CD8-positive, alpha-beta memory T cell (primary cell): ENCODE data around the gene CCDC85C. TPM values are rescaled to one million over a fixed set of nuclear protein-coding genes. Genes with fewer than 3 reads are reported as not detected.

Source experiments
- CTCF ChIA-PET: fragments of 350-600 bp; sonication (Branson Sonifier 250); formaldehyde crosslinking; loops from one replicate; lab custom pipeline; 2021; ENCODE audit warnings: antibody characterized with exemption; lab: Charles Lee
- POLR2A ChIA-PET: fragments of 350-600 bp; sonication (Branson Sonifier 250); formaldehyde crosslinking; loops from one replicate; lab custom pipeline; 2021; ENCODE audit warnings: antibody characterized with exemption; lab: Charles Lee
- DNase-seq, 5 donors: peaks; one replicate each; pipeline versions ENCODE4 v3.0.0 to v3.0.0-alpha.2; 2020 to 2022; ENCODE audit warnings: mixed read lengths in 1 of 5
- H3K27ac ChIP-seq: one replicate; pipeline ENCODE4 v1.7.0; 2013; ENCODE audit warnings: low read depth, mild to moderate bottlenecking, low read length, moderate library complexity
- H3K27me3 ChIP-seq: 2 replicates; pipeline ENCODE4 v1.7.0; 2013; ENCODE audit warnings: low read length, mild to moderate bottlenecking; ENCODE audit not compliant: insufficient read depth, poor library complexity, severe bottlenecking
- H3K36me3 ChIP-seq: 2 replicates; pipeline ENCODE4 v1.7.0; 2013; ENCODE audit warnings: mild to moderate bottlenecking, low read length, moderate library complexity; ENCODE audit not compliant: insufficient read depth
- H3K4me1 ChIP-seq: 2 replicates; pipeline ENCODE4 v1.7.0; 2013; ENCODE audit warnings: mild to moderate bottlenecking, low read length, moderate library complexity; ENCODE audit not compliant: insufficient read depth
- H3K4me3 ChIP-seq: 2 replicates; pipeline ENCODE4 v1.7.0; 2013; ENCODE audit warnings: mild to moderate bottlenecking, low read length
- H3K9me3 ChIP-seq: 2 replicates; pipeline ENCODE4 v1.7.0; 2013; ENCODE audit warnings: mild to moderate bottlenecking, low read length
- H3K27ac Mint-ChIP-seq, 8 donors: one replicate each; pipeline ENCODE4 v1.8.0; 2020 to 2021; ENCODE audit warnings: mixed read lengths in 8 of 8, mild to moderate bottlenecking in 6 of 8, inconsistent platforms in 3 of 8, moderate library complexity in 3 of 8
- H3K27me3 Mint-ChIP-seq, 2 donors: one replicate each; pipeline ENCODE4 v1.8.0; 2020 to 2021; ENCODE audit warnings: mixed read lengths in 2 of 2, mild to moderate bottlenecking in 1 of 2, moderate library complexity in 1 of 2
- H3K36me3 Mint-ChIP-seq, 3 donors: one replicate each; pipeline ENCODE4 v1.8.0; 2020 to 2021; ENCODE audit warnings: mixed read lengths in 3 of 3, inconsistent platforms in 1 of 3, mild to moderate bottlenecking in 1 of 3
- H3K4me1 Mint-ChIP-seq, 3 donors: one replicate each; pipeline ENCODE4 v1.8.0; 2020 to 2021; ENCODE audit warnings: mixed read lengths in 3 of 3, inconsistent platforms in 1 of 3, mild to moderate bottlenecking in 1 of 3
- H3K4me3 Mint-ChIP-seq, 7 donors: one replicate each; pipeline ENCODE4 v1.8.0; 2020 to 2021; ENCODE audit warnings: mixed read lengths in 7 of 7, mild to moderate bottlenecking in 6 of 7, moderate library complexity in 4 of 7, inconsistent platforms in 2 of 7
- H3K9me3 Mint-ChIP-seq, 5 donors: one replicate each; pipeline ENCODE4 v1.8.0; 2020 to 2022; ENCODE audit warnings: mixed read lengths in 5 of 5, mild to moderate bottlenecking in 3 of 5, moderate library complexity in 2 of 5, inconsistent platforms in 1 of 5
- polyA plus RNA-seq: library from polyadenylated mRNA; unstranded; fragments of 300-500 nt; fragmentation: Illumina TruSeq; gene quantifications from one replicate; pipeline ENCODE4 v1.2.3, GENCODE V29; 2021
- total RNA-seq, 2 experiments: library from RNA; stranded (reverse); gene quantifications; one replicate each; pipeline ENCODE4 v1.2.3, GENCODE V29; 2021

CCDC85C gene
- total and polyA plus RNA-seq, 3 experiments from 2014 or later = 1.2 to 5.3 (median 4.2) TPM

GRCh38 chr14:99518441-99519346 lies 85.3 kb downstream of the CCDC85C start:
- POLR2A ChIA-PET = interaction anchor here (0.6 kb wide), 1 partner anchor 163 kb away, joined by 3 read pairs; no protein-coding TSS in a partner anchor
- no peaks in the 10 kb centered on the region for H3K9me3 Mint-ChIP-seq
- no peak overlapping the region for H3K4me3 ChIP-seq

GRCh38 chr14:99517643-99518381 lies 86.2 kb downstream of the CCDC85C start:
- Mint-ChIP-seq H3K4me1 (peaks cover 0 to 3% (median 0%) of the 10 kb centered on the region in 3 donors), H3K27me3 (no peaks in the 10 kb centered on the region), H3K27ac (no peak overlapping the region), H3K9me3 (no peaks in the 10 kb centered on the region), H3K36me3 (peaks cover 0 to 16% (median 0%) of the 10 kb centered on the region in 3 donors), H3K4me3 (no peak overlapping the region)
- DNase-seq = no peak
- ChIA-PET POLR2A (no interaction called here), CTCF (interaction anchor here (0.7 to 1.5 kb wide), 3 partner anchors 102 to 110 kb away, joined by 3 to 8 read pairs (median 3); no protein-coding TSS in a partner anchor)
- Histone ChIP-seq H3K36me3 (no peaks in the 10 kb centered on the region), H3K9me3 (no peaks in the 10 kb centered on the region), H3K27ac (no peak overlapping the region), H3K27me3 (no peaks in the 10 kb centered on the region), H3K4me3 (no peak overlapping the region), H3K4me1 (no peaks in the 10 kb centered on the region)

More at GRCh38 chr14:99518441-99519346, 85.3 kb downstream of the CCDC85C start:
- Histone ChIP-seq H3K27me3 (no peaks in the 10 kb centered on the region), H3K36me3 (no peaks in the 10 kb centered on the region), H3K9me3 (no peaks in the 10 kb centered on the region), H3K27ac (no peak overlapping the region), H3K4me1 (no peaks in the 10 kb centered on the region)
- Mint-ChIP-seq H3K4me3 (no peak overlapping the region), H3K27ac (no peak overlapping the region), H3K27me3 (no peaks in the 10 kb centered on the region), H3K36me3 (peaks cover 0 to 9% (median 0%) of the 10 kb centered on the region in 3 donors), H3K4me1 (peaks cover 0 to 3% (median 0%) of the 10 kb centered on the region in 3 donors)
- CTCF ChIA-PET = interaction anchor here (0.6 to 1.5 kb wide), 7 partner anchors 27 to 110 kb away, joined by 3 to 8 read pairs (median 3); no protein-coding TSS in a partner anchor
- peak; percentile 69 to 85 (median 78) for DNase-seq

- Histone ChIP-seq H3K9me3 (no peaks in the 10 kb centered on the region), H3K4me3 (no peak overlapping the region), H3K27ac (no peak overlapping the region), H3K27me3 (no peaks in the 10 kb centered on the region), H3K36me3 (no peaks in the 10 kb centered on the region), H3K4me1 (no peaks in the 10 kb centered on the region)
- DNase-seq = no peak
- Mint-ChIP-seq H3K36me3 (peaks cover 0 to 21% (median 0%) of the 10 kb centered on the region in 3 donors), H3K27me3 (no peaks in the 10 kb centered on the region), H3K4me3 (no peak overlapping the region), H3K4me1 (peaks cover 0 to 3% (median 0%) of the 10 kb centered on the region in 3 donors), H3K27ac (no peak overlapping the region), H3K9me3 (no peaks in the 10 kb centered on the region)
- ChIA-PET CTCF (interaction anchor here (1.3 to 1.5 kb wide), 3 partner anchors 103 to 171 kb away, joined by 3 to 8 read pairs (median 3); no protein-coding TSS in a partner anchor), POLR2A (no interaction called here)
These were observed 87.0 kb downstream of the CCDC85C start for GRCh38 chr14:99516871-99517642.

- no peaks in the 10 kb centered on the region for H3K4me1 ChIP-seq
- H3K27me3 Mint-ChIP-seq = no peaks in the 10 kb centered on the region
- H3K27me3 ChIP-seq = no peaks in the 10 kb centered on the region
- H3K9me3 ChIP-seq = no peaks in the 10 kb centered on the region
- no peak overlapping the region for H3K27ac Mint-ChIP-seq
- H3K27ac ChIP-seq = no peak overlapping the region
- POLR2A ChIA-PET = no interaction called here
- no peak for DNase-seq
- no peaks in the 10 kb centered on the region for H3K36me3 ChIP-seq
- H3K36me3 Mint-ChIP-seq = peaks cover 0 to 27% (median 0%) of the 10 kb centered on the region in 3 donors
- H3K4me3 Mint-ChIP-seq = no peak overlapping the region
- no peaks in the 10 kb centered on the region for H3K9me3 Mint-ChIP-seq
- CTCF ChIA-PET = interaction anchor here (1.0 to 1.3 kb wide), 2 partner anchors 8 to 171 kb away, joined by 3 read pairs; no protein-coding TSS in a partner anchor
- H3K4me3 ChIP-seq = no peak overlapping the region
- peaks cover 0 to 3% (median 0%) of the 10 kb centered on the region in 3 donors for H3K4me1 Mint-ChIP-seq
These were observed 87.7 kb downstream of the CCDC85C start for GRCh38 chr14:99516156-99516870.

GRCh38 chr14:99515301-99516155 lies 88.5 kb downstream of the CCDC85C start:
- POLR2A ChIA-PET = interaction anchor here (0.6 kb wide), 1 partner anchor 169 kb away, joined by 3 read pairs; the partner anchor contains the start of gene CYP46A1
- H3K36me3 ChIP-seq = no peaks in the 10 kb centered on the region
- H3K4me1 Mint-ChIP-seq = peaks cover 0 to 3% (median 0%) of the 10 kb centered on the region in 3 donors
- no peak overlapping the region for H3K27ac Mint-ChIP-seq
- no peaks in the 10 kb centered on the region for H3K27me3 ChIP-seq
- CTCF ChIA-PET = interaction anchor here (1.0 to 1.3 kb wide), 2 partner anchors 9 to 172 kb away, joined by 3 read pairs; no protein-coding TSS in a partner anchor
- no peak overlapping the region for H3K4me3 Mint-ChIP-seq
- no peak for DNase-seq
- H3K9me3 ChIP-seq = no peaks in the 10 kb centered on the region
- no peaks in the 10 kb centered on the region for H3K9me3 Mint-ChIP-seq
- H3K27me3 Mint-ChIP-seq = no peaks in the 10 kb centered on the region
- no peak overlapping the region for H3K4me3 ChIP-seq
- no peaks in the 10 kb centered on the region for H3K4me1 ChIP-seq
- peaks cover 0 to 33% (median 0%) of the 10 kb centered on the region in 3 donors for H3K36me3 Mint-ChIP-seq
- no peak overlapping the region for H3K27ac ChIP-seq

- H3K27me3 Mint-ChIP-seq = no peaks in the 10 kb centered on the region
- H3K9me3 Mint-ChIP-seq = no peaks in the 10 kb centered on the region
- H3K27ac Mint-ChIP-seq = no peak overlapping the region
- Histone ChIP-seq H3K9me3 (no peaks in the 10 kb centered on the region), H3K27me3 (no peaks in the 10 kb centered on the region), H3K4me1 (no peaks in the 10 kb centered on the region), H3K27ac (no peak overlapping the region), H3K4me3 (no peak overlapping the region), H3K36me3 (no peaks in the 10 kb centered on the region)
- H3K4me3 Mint-ChIP-seq = no peak overlapping the region
- H3K36me3 Mint-ChIP-seq = peaks cover 0 to 34% (median 0%) of the 10 kb centered on the region in 3 donors
- ChIA-PET CTCF (no interaction called here), POLR2A (no interaction called here)
- DNase-seq = no peak
- peaks cover 0 to 3% (median 0%) of the 10 kb centered on the region in 3 donors for H3K4me1 Mint-ChIP-seq
These were observed 89.3 kb downstream of the CCDC85C start for GRCh38 chr14:99514552-99515300.
